IMR-90 (cell line): ENCODE measurements around the gene N4BP2L1. TPM values are rescaled to one million over a fixed set of nuclear protein-coding genes. Genes with fewer than 3 reads are reported as not detected.
"Not testable (repeated sequence)": the region's sequence is repeated elsewhere in the genome, so short reads cannot be mapped to it uniquely, and the experiment has no call there.

Experiments
- ATAC-seq: fragments of 200-7000 bp; cut with Tn5 transposase; 2 replicates; pipeline ENCODE4 v1.9.1; 2020; ENCODE audit warnings: low read depth, mild to moderate bottlenecking, moderate library complexity
- BruUV-seq: library from RNA; stranded (reverse); fragments of 400-500 nt; replicated peaks from 2 replicates; lab custom pipeline; 2021; lab: Mats Ljungman, UMichigan
- CTCF ChIA-PET: fragments of 300-600 bp; formaldehyde crosslinking; extraction: SDS; loops from one replicate; lab custom pipeline; 2021; ENCODE audit warnings: antibody characterized with exemption; lab: Yijun Ruan, JAX
- POLR2A ChIA-PET: fragments of 300-600 bp; sonication (Branson Sonifier 250); formaldehyde crosslinking; loops from one replicate; lab custom pipeline; 2022; ENCODE audit warnings: antibody characterized with exemption; ENCODE audit not compliant: unreplicated experiment; lab: Charles Lee
- DNase-seq: peaks from one replicate; pipeline ENCODE4 v3.0.0; 2013
- H2AFZ ChIP-seq: replicated peaks from 2 replicates; pipeline ENCODE3; 2013; ENCODE audit warnings: low read length, mild to moderate bottlenecking; ENCODE audit not compliant: poor library complexity
- H2AK5ac ChIP-seq: 2 replicates; pipeline ENCODE4 v1.6.1; 2013; ENCODE audit warnings: low read depth, low read length, inconsistent platforms
- H2AK9ac ChIP-seq: replicated peaks from 2 replicates; pipeline ENCODE3; 2013; ENCODE audit warnings: mild to moderate bottlenecking, low read depth, low read length, moderate library complexity; ENCODE audit not compliant: poor library complexity
- H2BK120ac ChIP-seq: 2 replicates; pipeline ENCODE4 v1.6.1; 2013; ENCODE audit warnings: low read depth, low read length, inconsistent platforms
- H2BK15ac ChIP-seq: 3 replicates; pipeline ENCODE4 v1.6.1; 2013; ENCODE audit warnings: low read depth, low read length, inconsistent platforms
- H2BK20ac ChIP-seq: 2 replicates; pipeline ENCODE4 v1.6.1; 2013; ENCODE audit warnings: low read depth, mild to moderate bottlenecking, inconsistent platforms, low read length, moderate library complexity
- H2BK5ac ChIP-seq: 2 replicates; pipeline ENCODE4 v1.6.1; 2013; ENCODE audit warnings: mild to moderate bottlenecking, low read depth, low read length, inconsistent platforms; ENCODE audit not compliant: poor library complexity, severe bottlenecking
- H3K14ac ChIP-seq: replicated peaks from 2 replicates; pipeline ENCODE4 v1.6.1; 2013; ENCODE audit warnings: low read depth, low read length, inconsistent platforms
- H3K18ac ChIP-seq: 2 replicates; pipeline ENCODE4 v1.6.1; 2013; ENCODE audit warnings: low read depth, low read length, control low read depth
- H3K23ac ChIP-seq: 2 replicates; pipeline ENCODE4 v1.6.1; 2013; ENCODE audit warnings: low read depth, low read length, inconsistent platforms
- H3K27ac ChIP-seq: 2 replicates; pipeline ENCODE4 v1.5.1; 2013; ENCODE audit warnings: mild to moderate bottlenecking, control low read depth, low read length; ENCODE audit not compliant: insufficient read depth
- H3K27me3 ChIP-seq: 2 replicates; pipeline ENCODE4 v1.6.1; 2013; ENCODE audit warnings: low read length; ENCODE audit not compliant: control insufficient read depth, insufficient read depth
- H3K36me3 ChIP-seq: 2 replicates; pipeline ENCODE4 v1.6.1; 2013; ENCODE audit warnings: low read length, mixed read lengths; ENCODE audit not compliant: control insufficient read depth, insufficient read depth
- H3K4ac ChIP-seq: 2 replicates; pipeline ENCODE4 v1.6.1; 2013; ENCODE audit warnings: low read depth, low read length, inconsistent platforms
- H3K4me1 ChIP-seq: 2 replicates; pipeline ENCODE4 v1.6.1; 2013; ENCODE audit warnings: low read length, mixed read lengths; ENCODE audit not compliant: control insufficient read depth, insufficient read depth
- H3K4me2 ChIP-seq: 2 replicates; pipeline ENCODE4 v1.6.1; 2013; ENCODE audit warnings: low read depth, mild to moderate bottlenecking, control low read depth, low read length, moderate library complexity
- H3K4me3 ChIP-seq: 2 replicates; pipeline ENCODE4 v1.5.1; 2013; ENCODE audit warnings: low read depth, mild to moderate bottlenecking, control low read depth, low read length, moderate library complexity; ENCODE audit not compliant: insufficient read depth
- H3K56ac ChIP-seq: 2 replicates; pipeline ENCODE4 v1.6.1; 2013; ENCODE audit warnings: low read length, inconsistent platforms; ENCODE audit not compliant: insufficient read depth; ENCODE audit errors: extremely low read depth
- H3K79me1 ChIP-seq, 2 experiments: 2 replicates each; pipeline ENCODE4 v1.6.1; 2013; ENCODE audit warnings: low read length in 2 of 2, inconsistent platforms in 1 of 2, low read depth in 1 of 2
- H3K9ac ChIP-seq: 2 replicates; pipeline ENCODE4 v1.6.1; 2013; ENCODE audit warnings: low read depth, low read length, control low read depth
- H3K9me1 ChIP-seq: 2 replicates; pipeline ENCODE4 v1.6.1; 2013; ENCODE audit warnings: low read length, inconsistent platforms; ENCODE audit not compliant: insufficient read depth
- H3K9me3 ChIP-seq: 2 replicates; pipeline ENCODE4 v1.6.1; 2013; ENCODE audit warnings: low read length; ENCODE audit not compliant: control insufficient read depth, insufficient read depth
- H4K20me1 ChIP-seq: 2 replicates; pipeline ENCODE4 v1.6.1; 2013; ENCODE audit warnings: low read length, inconsistent platforms; ENCODE audit not compliant: insufficient read depth
- H4K5ac ChIP-seq: 2 replicates; pipeline ENCODE4 v1.6.1; 2013; ENCODE audit warnings: mild to moderate bottlenecking, low read depth, low read length, control low read depth
- H4K8ac ChIP-seq, 2 experiments: 2 replicates each; pipeline ENCODE4 v1.6.1; 2013; ENCODE audit warnings: low read depth in 2 of 2, low read length in 2 of 2, control low read depth in 1 of 2, inconsistent platforms in 1 of 2
- H4K91ac ChIP-seq: 2 replicates; pipeline ENCODE4 v1.6.1; 2013; ENCODE audit warnings: low read depth, low read length, inconsistent platforms; ENCODE audit not compliant: insufficient read depth
- CHD1 ChIP-seq: IDR thresholded peaks from 2 replicates; pipeline ENCODE4 v1.6.1; 2012; ENCODE audit warnings: low read depth, low read length, improper control_type of control experiment
- FOS ChIP-seq: fragments of 150-350 bp; IDR thresholded peaks from 2 replicates; pipeline ENCODE4 v1.6.1; 2016; ENCODE audit warnings: low read depth, low read length
- MAFK ChIP-seq: IDR thresholded peaks from 2 replicates; pipeline ENCODE4 v1.6.1; 2012; ENCODE audit warnings: low read depth, low read length, improper control_type of control experiment
- MAZ ChIP-seq: IDR thresholded peaks from 2 replicates; pipeline ENCODE4 v1.6.1; 2012; ENCODE audit warnings: low read depth, mild to moderate bottlenecking, low read length, improper control_type of control experiment, moderate library complexity, borderline replicate concordance
- MXI1 ChIP-seq: IDR thresholded peaks from 2 replicates; pipeline ENCODE4 v1.6.1; 2012; ENCODE audit warnings: low read depth, mild to moderate bottlenecking, low read length, moderate library complexity, borderline replicate concordance
- RCOR1 ChIP-seq: IDR thresholded peaks from 2 replicates; pipeline ENCODE4 v1.6.1; 2012; ENCODE audit warnings: mild to moderate bottlenecking, low read length, improper control_type of control experiment; ENCODE audit not compliant: insufficient replicate concordance
- SMC3 ChIP-seq: fragments of 150-350 bp; IDR thresholded peaks from 2 replicates; pipeline ENCODE4 v1.6.1; 2016; ENCODE audit warnings: low read depth, mild to moderate bottlenecking, antibody characterized with exemption, low read length, moderate library complexity
- USF2 ChIP-seq: fragments of 150-350 bp; IDR thresholded peaks from 2 replicates; pipeline ENCODE4 v1.6.1; 2017; ENCODE audit warnings: mild to moderate bottlenecking, antibody characterized with exemption, low read length, low read depth
- WGBS, 2 experiments: methylation state at CpG; one replicate each; pipeline versions ENCODE4 v1.1.5 to v1.1.7; 2013; ENCODE audit warnings: missing lambda C conversion rate in 2 of 2; ENCODE audit not compliant: insufficient read length in 1 of 2; ENCODE audit errors: extremely low coverage in 2 of 2; 5-methylcytosine and 5-hydroxymethylcytosine counted together
- dilution Hi-C: fragments of 300-500 bp; cut with HindIII; formaldehyde crosslinking; loops from one replicate; pipeline ENCODE4 v1.14.3; 2018; ENCODE audit warnings: low sequenced_read_pairs; ENCODE audit not compliant: unreplicated experiment
- in situ Hi-C: fragments of 300-500 bp; cut with MboI; formaldehyde crosslinking; loops from 3 replicates; pipeline ENCODE4 v1.14.3; 2019; ENCODE audit warnings: low sequenced_read_pairs, inconsistent platforms, mixed read lengths
- intact Hi-C: fragments of 100-400 bp; cut with micrococcal nuclease; formaldehyde crosslinking; loops from 2 replicates; pipeline ENCODE4 v1.10.0; 2022
- polyA plus RNA-seq, 3 experiments: library from polyadenylated mRNA; depleted of rRNA; stranded (reverse); fragments of >200 nt; gene quantifications; 2 replicates each; pipeline ENCODE4 v1.2.3, GENCODE V29; 2012; ENCODE audit warnings: low replicate concordance in 1 of 3
- total RNA-seq: library from RNA; depleted of rRNA; stranded (reverse); fragments of >200 nt; gene quantifications from 2 replicates; pipeline ENCODE4 v1.2.3, GENCODE V29; 2012

N4BP2L1 gene
- total and polyA plus RNA-seq, 2 of the 4 experiments (the other 2 are of a cell fraction) = 0.18 to 0.46 TPM

- POLR2A ChIA-PET = interaction anchor here (0.6 kb wide), 1 partner anchor 11 kb away, joined by 11 read pairs; no protein-coding TSS in a partner anchor
- intact Hi-C loops = no loop called here
- Histone ChIP-seq H3K27me3 (no peaks in the 10 kb centered on the region), H3K23ac (no peak overlapping the region), H2BK20ac (no peak overlapping the region), H4K20me1 (no peaks in the 10 kb centered on the region), H3K18ac (no peak overlapping the region), H2BK5ac (no peak overlapping the region), H4K8ac (no peak overlapping the region), H3K14ac (no peak overlapping the region), H2AFZ (no peak overlapping the region), H2AK9ac (no peak overlapping the region), H3K9ac (no peak overlapping the region), H4K91ac (no peak overlapping the region), H3K9me1 (no peaks in the 10 kb centered on the region), H3K9me3 (no peaks in the 10 kb centered on the region), H3K4me1 (no peaks in the 10 kb centered on the region), H3K4me3 (no peak overlapping the region), H3K79me1 (no peaks in the 10 kb centered on the region), H4K5ac (no peak overlapping the region), H3K56ac (no peak overlapping the region), H2BK15ac (no peak overlapping the region), H3K36me3 (no peaks in the 10 kb centered on the region), H2AK5ac (no peak overlapping the region), H3K4me2 (no peak overlapping the region), H3K4ac (no peak overlapping the region), H2BK120ac (no peak overlapping the region), H3K27ac (no peak overlapping the region)
- TF ChIP-seq MXI1 = no peak
- TF ChIP-seq MAZ = no peak
- TF ChIP-seq SMC3 = no peak
- no peak for TF ChIP-seq FOS
- no peak for TF ChIP-seq MAFK
- TF ChIP-seq RCOR1 = no peak
- no peak for TF ChIP-seq USF2
- TF ChIP-seq CHD1 = no peak
- DNase-seq (no peak), ATAC-seq (no peak)
- CTCF ChIA-PET = no interaction called here
- in situ Hi-C loops = no loop called here
- no CpG with 5 or more reads among the region's 1 CpG for WGBS, 2 experiments
- BruUV-seq = no TSS peak
- dilution Hi-C loops = no loop called here
Measured at GRCh38 chr13:32354040-32354439, 73.9 kb downstream of the N4BP2L1 start.

- H2AFZ ChIP-seq, BruUV-seq, H3K4me3 ChIP-seq, H3K4me1 ChIP-seq, intact Hi-C loops, H4K20me1 ChIP-seq, H3K9me1 ChIP-seq, in situ Hi-C loops, POLR2A ChIA-PET, H3K4ac ChIP-seq, H3K9me3 ChIP-seq, H3K9ac ChIP-seq, H3K27ac ChIP-seq, H2AK5ac ChIP-seq, H3K18ac ChIP-seq, H3K79me1 ChIP-seq, DNase-seq, H4K8ac ChIP-seq, H2BK15ac ChIP-seq, dilution Hi-C loops, H2BK120ac ChIP-seq, H3K4me2 ChIP-seq, H4K5ac ChIP-seq, H3K56ac ChIP-seq, H2BK20ac ChIP-seq, H2AK9ac ChIP-seq, H3K23ac ChIP-seq, CTCF ChIA-PET, H4K91ac ChIP-seq, ATAC-seq, H3K14ac ChIP-seq, H2BK5ac ChIP-seq, H3K27me3 ChIP-seq, H3K36me3 ChIP-seq: not testable (repeated sequence)
- 97% methylated on average over 10 of the region's 15 CpGs; no CpG with 5 or more reads in 1 of the 2 experiments for WGBS, 2 experiments
Measured at GRCh38 chr13:32350839-32351441, 77.0 kb downstream of the N4BP2L1 start.
